DOHH2 (cell line): ENCODE data around the gene NOL4L.

Source experiments
- H3F3A ChIP-seq: fragments of 200-600 bp; sonication (generic), shearing (Covaris generic); 2 replicates; pipeline ENCODE4 v1.6.0; 2016; ENCODE audit warnings: antibody characterized with exemption, mild to moderate bottlenecking; ENCODE audit not compliant: control insufficient read depth, insufficient read depth
- H3K27ac ChIP-seq: fragments of 200-600 bp; sonication (generic); 2 replicates; pipeline ENCODE4 v1.5.1; 2014; ENCODE audit warnings: low read depth, mild to moderate bottlenecking, low read length, moderate library complexity
- H3K27me3 ChIP-seq: fragments of 200-600 bp; sonication (generic); 2 replicates; pipeline ENCODE4 v1.6.1; 2014; ENCODE audit warnings: mild to moderate bottlenecking, low read length, mixed read lengths; ENCODE audit not compliant: control insufficient read depth
- H3K36me3 ChIP-seq: fragments of 200-600 bp; sonication (generic); 2 replicates; pipeline ENCODE4 v1.6.1; 2014; ENCODE audit warnings: mild to moderate bottlenecking, low read length, moderate library complexity, mixed read lengths; ENCODE audit not compliant: control insufficient read depth
- H3K4me1 ChIP-seq: fragments of 200-600 bp; sonication (generic); 2 replicates; pipeline ENCODE4 v1.6.1; 2014; ENCODE audit warnings: mild to moderate bottlenecking, low read length, mixed read lengths; ENCODE audit not compliant: control insufficient read depth
- H3K4me2 ChIP-seq: fragments of 200-600 bp; sonication (generic); 2 replicates; pipeline ENCODE4 v1.6.0; 2014; ENCODE audit warnings: mild to moderate bottlenecking, low read length, moderate library complexity
- H3K4me3 ChIP-seq: fragments of 200-600 bp; sonication (generic); 2 replicates; pipeline ENCODE4 v1.5.1; 2014; ENCODE audit warnings: mild to moderate bottlenecking, low read length, mixed read lengths
- H3K79me2 ChIP-seq: fragments of 200-600 bp; sonication (generic); 2 replicates; pipeline ENCODE4 v1.6.1; 2014; ENCODE audit warnings: mild to moderate bottlenecking, low read length, mixed read lengths; ENCODE audit not compliant: control insufficient read depth
- H3K9me2 ChIP-seq: fragments of 200-600 bp; sonication (generic); replicated peaks from 2 replicates; pipeline ENCODE4 v1.6.1; 2014; ENCODE audit warnings: mild to moderate bottlenecking, low read length, mixed read lengths; ENCODE audit not compliant: control insufficient read depth
- H3K9me3 ChIP-seq: fragments of 200-600 bp; sonication (generic); 2 replicates; pipeline ENCODE4 v1.6.1; 2014; ENCODE audit warnings: antibody characterized with exemption, low read length, mixed read lengths; ENCODE audit not compliant: control insufficient read depth, insufficient read depth
- H4K20me1 ChIP-seq: fragments of 200-600 bp; sonication (generic); 2 replicates; pipeline ENCODE4 v1.6.0; 2014; ENCODE audit warnings: low read depth, mild to moderate bottlenecking, antibody characterized with exemption, low read length, moderate library complexity; ENCODE audit not compliant: control insufficient read depth, insufficient read depth
- CTCF ChIP-seq: fragments of 200-600 bp; sonication (generic); IDR thresholded peaks from one replicate; pipeline ENCODE4 v1.5.1; 2014; ENCODE audit warnings: antibody characterized with exemption, mild to moderate bottlenecking, low read depth, low read length; ENCODE audit not compliant: poor library complexity, severe bottlenecking
- EZH2phosphoT487 ChIP-seq: fragments of 200-600 bp; sonication (generic); IDR thresholded peaks from 2 replicates; pipeline ENCODE4 v1.6.1; 2017; ENCODE audit warnings: borderline replicate concordance, mild to moderate bottlenecking, antibody characterized with exemption, low read length, moderate library complexity, mixed read lengths

The NOL4L gene

DNA sequence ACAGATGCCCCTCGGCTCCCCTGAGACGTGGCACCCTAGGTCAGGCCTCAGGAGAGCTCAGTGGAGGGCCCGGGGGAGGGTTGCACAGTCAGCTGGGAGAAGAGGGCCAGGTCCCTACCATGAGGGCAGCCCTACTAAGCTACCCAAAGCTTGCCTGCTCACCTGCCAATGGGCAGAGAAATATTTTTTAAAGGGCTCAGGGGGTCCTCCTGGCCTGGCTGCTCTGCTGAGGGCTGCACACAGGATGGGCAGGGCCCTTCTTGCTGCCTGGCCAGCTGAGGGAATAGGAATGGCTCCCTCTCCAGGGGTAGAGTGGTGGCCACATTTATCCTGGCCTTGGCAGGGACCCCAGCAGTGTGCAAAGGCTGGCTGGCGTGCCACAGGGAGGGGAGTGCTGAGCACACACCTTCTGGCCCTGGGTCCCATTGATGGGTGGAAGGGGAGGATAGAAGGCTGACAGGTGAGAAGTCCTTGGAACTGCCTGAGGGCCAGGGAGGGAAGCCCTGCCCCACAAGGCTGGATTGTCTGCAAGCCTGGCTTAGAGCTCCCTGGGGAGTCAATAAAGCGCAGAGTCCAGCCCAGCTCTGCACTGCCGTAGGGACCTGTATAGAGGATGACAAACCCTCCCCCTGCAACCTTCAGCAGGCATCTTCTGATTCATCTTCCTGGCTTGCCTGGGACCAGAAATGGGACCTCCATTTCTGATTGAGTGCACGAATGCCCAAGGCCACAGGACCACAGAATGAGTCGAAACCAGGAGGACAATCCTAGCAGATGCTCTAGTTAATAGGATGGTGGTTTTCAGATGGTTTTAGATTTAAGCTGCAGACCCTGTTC, 62.1 kb downstream of the NOL4L start:
- H3K9me2 ChIP-seq = no peaks in the 10 kb centered on the region
- H3K9me3 ChIP-seq = no peaks in the 10 kb centered on the region
- H3K4me1 ChIP-seq = peaks cover 27% of the 10 kb centered on the region
- H3F3A ChIP-seq = no peaks in the 10 kb centered on the region; the same call in 1 of the 2 replicates
- no peak overlapping the region for H3K4me3 ChIP-seq
- H4K20me1 ChIP-seq = no peaks in the 10 kb centered on the region
- TF ChIP-seq CTCF (no peak), EZH2phosphoT487 (no peak)
- H3K27me3 ChIP-seq = no peaks in the 10 kb centered on the region
- H3K79me2 ChIP-seq = no peaks in the 10 kb centered on the region
- no peak overlapping the region for H3K4me2 ChIP-seq
- no peak overlapping the region for H3K27ac ChIP-seq
- H3K36me3 ChIP-seq = no peaks in the 10 kb centered on the region

GRCh38 chr20:32522526-32522775, 62.7 kb downstream of the NOL4L start:
- H3K27ac ChIP-seq = no peak overlapping the region
- no peaks in the 10 kb centered on the region for H3K9me2 ChIP-seq
- peaks cover 22% of the 10 kb centered on the region for H3K4me1 ChIP-seq
- no peaks in the 10 kb centered on the region for H3K9me3 ChIP-seq
- no peaks in the 10 kb centered on the region; the same call in 1 of the 2 replicates for H3F3A ChIP-seq
- H3K27me3 ChIP-seq = no peaks in the 10 kb centered on the region
- TF ChIP-seq EZH2phosphoT487 = no peak
- TF ChIP-seq CTCF = no peak
- H3K4me3 ChIP-seq = no peak overlapping the region
- H3K36me3 ChIP-seq = no peaks in the 10 kb centered on the region
- H3K4me2 ChIP-seq = no peak overlapping the region
- no peaks in the 10 kb centered on the region for H3K79me2 ChIP-seq
- H4K20me1 ChIP-seq = no peaks in the 10 kb centered on the region

DNA sequence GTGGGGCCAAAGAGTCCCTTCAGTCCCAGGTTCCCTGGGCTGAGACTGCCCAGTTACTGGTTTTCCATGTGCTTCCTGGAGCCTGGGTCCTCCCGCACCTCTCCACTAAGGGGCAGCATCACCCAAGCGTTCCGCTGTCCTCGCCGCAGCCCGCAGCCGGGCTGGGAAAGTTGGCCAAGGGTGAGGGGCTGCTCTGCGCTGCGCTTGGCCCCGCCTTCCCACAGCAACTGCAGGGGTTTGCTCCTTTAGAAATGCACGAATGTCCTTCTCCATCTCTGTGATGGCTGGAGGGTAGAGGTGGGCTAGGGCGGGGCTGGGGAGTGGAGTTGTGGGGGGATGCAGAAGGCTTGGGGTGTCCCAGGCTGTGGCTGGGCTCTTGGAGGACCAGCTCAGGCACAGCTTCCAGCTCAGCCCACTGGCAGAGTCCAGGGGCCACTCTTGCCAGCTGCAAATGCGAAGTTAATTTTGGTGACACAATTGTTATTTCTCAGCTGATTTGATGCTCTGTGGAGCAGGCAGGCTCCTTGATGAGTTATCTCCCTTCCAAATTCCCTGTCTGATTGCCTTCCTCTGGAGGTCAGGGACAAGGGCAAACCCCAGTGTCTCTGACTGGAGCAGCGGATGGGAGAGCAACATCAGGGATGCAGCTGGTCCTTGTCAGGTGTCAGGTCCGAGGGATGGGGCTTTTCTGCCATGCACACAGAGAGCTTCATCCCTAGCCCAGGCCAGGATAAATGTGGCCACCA, 63.2 kb downstream of the NOL4L start:
- H3K4me1 ChIP-seq = peaks cover 17% of the 10 kb centered on the region
- H3K4me3 ChIP-seq = no peak overlapping the region
- H3K36me3 ChIP-seq = no peaks in the 10 kb centered on the region
- no peaks in the 10 kb centered on the region for H4K20me1 ChIP-seq
- H3K9me3 ChIP-seq = no peaks in the 10 kb centered on the region
- H3K79me2 ChIP-seq = no peaks in the 10 kb centered on the region
- H3F3A ChIP-seq = no peaks in the 10 kb centered on the region; the same call in 1 of the 2 replicates
- TF ChIP-seq CTCF (peak; percentile 91), EZH2phosphoT487 (no peak)
- H3K27me3 ChIP-seq = no peaks in the 10 kb centered on the region
- no peak overlapping the region for H3K27ac ChIP-seq
- no peak overlapping the region for H3K4me2 ChIP-seq
- H3K9me2 ChIP-seq = no peaks in the 10 kb centered on the region
